ENCODE measurements around the gene MXD3.
"Not testable (repeated sequence)": the region's sequence is repeated elsewhere in the genome, so short reads cannot be mapped to it uniquely, and the experiment has no call there.

The MXD3 gene

GRCh38 chr5:177311723-177312648, at the start of gene MXD3:
Gene MXD3, minus strand, starts transcription at chr5:177311898. Its CDS starts 68 bp downstream, at chr5:177311830.
- DNase-seq = peak; percentile 79

- not testable (repeated sequence) for DNase-seq
Observed at GRCh38 chr5:177360740-177361139, 49.0 kb upstream of the MXD3 start.

- no peak for DNase-seq
Observed at GRCh38 chr5:177359860-177360259, 48.2 kb upstream of the MXD3 start.

- no peak for DNase-seq
Observed at GRCh38 chr5:177359451-177359851, 47.8 kb upstream of the MXD3 start.

GRCh38 chr5:177358370-177358819, 46.7 kb upstream of the MXD3 start:
- no peak for DNase-seq

- no peak for DNase-seq
Observed at GRCh38 chr5:177357459-177358351, 46.0 kb upstream of the MXD3 start, which contains the start of gene RGS14. Gene RGS14, plus strand, starts transcription at chr5:177357924. Its CDS starts 101 bp downstream, at chr5:177358025.

GRCh38 chr5:177357146-177357458, 45.4 kb upstream of the MXD3 start:
- DNase-seq = no peak

GRCh38 chr5:177356746-177357145, 45.0 kb upstream of the MXD3 start:
- no peak for DNase-seq

- DNase-seq = no peak
Observed at GRCh38 chr5:177355868-177356168, 44.1 kb upstream of the MXD3 start.

- no peak for DNase-seq
Observed at GRCh38 chr5:177355162-177355867, 43.6 kb upstream of the MXD3 start.

- no peak for DNase-seq
Observed at GRCh38 chr5:177354711-177355110, 43.0 kb upstream of the MXD3 start.

GRCh38 chr5:177354256-177354655, 42.6 kb upstream of the MXD3 start:
- DNase-seq = no peak

- DNase-seq = no peak
Observed at GRCh38 chr5:177353093-177353492, 41.4 kb upstream of the MXD3 start.

- peak; percentile 84 for DNase-seq
Observed at GRCh38 chr5:177351392-177352329, 40.0 kb upstream of the MXD3 start, which contains the start of gene LMAN2. Gene LMAN2, minus strand, starts transcription at chr5:177351668. Its CDS starts 21 bp downstream, at chr5:177351647.

- no peak for DNase-seq
Observed at GRCh38 chr5:177350776-177351391, 39.2 kb upstream of the MXD3 start.

- DNase-seq = no peak
Observed at GRCh38 chr5:177349762-177350161, 38.1 kb upstream of the MXD3 start.

GRCh38 chr5:177349362-177349647, 37.6 kb upstream of the MXD3 start:
- DNase-seq = no peak

GRCh38 chr5:177347699-177348098, 36.0 kb upstream of the MXD3 start:
- DNase-seq = no peak

GRCh38 chr5:177346820-177347219, 35.1 kb upstream of the MXD3 start:
- no peak for DNase-seq

- DNase-seq = no peak
Observed at GRCh38 chr5:177344891-177345290, 33.2 kb upstream of the MXD3 start.

- DNase-seq = no peak
Observed at GRCh38 chr5:177343777-177344176, 32.1 kb upstream of the MXD3 start.

- DNase-seq = not testable (repeated sequence)
Observed at GRCh38 chr5:177343000-177343399, 31.3 kb upstream of the MXD3 start.
